Measurements from ENCODE around the gene KIF16B. TPM values are rescaled to one million over a fixed set of nuclear protein-coding genes. Genes with fewer than 3 reads are reported as not detected.

Gene KIF16B
- total RNA-seq, 1 experiment from 2014 or later, result 7.0 TPM

GRCh38 chr20:16514140-16514539 is 59.1 kb downstream of the KIF16B start:
- no peak overlapping the region for H2AFZ ChIP-seq (ENCODE audit: low read depth, low read length, poor library complexity, severe bottlenecking)
- no TSS peak for BruUV-seq (replicated peaks)
- intact Hi-C loops (cut with micrococcal nuclease), result no loop called here

More at GRCh38 chr20:16514140-16514539, 59.1 kb downstream of the KIF16B start:
- Histone ChIP-seq H3K36me3 (ENCODE audit: control insufficient read depth in 1 of 2, insufficient read depth in 2 of 2, low read length in 2 of 2) (no peaks in the 10 kb centered on the region), H3K9me3 (ENCODE audit: control insufficient read depth in 1 of 2, insufficient read depth in 1 of 2, low read depth in 1 of 2, low read length in 2 of 2) (no peaks in the 10 kb centered on the region), H3K4me1 (ENCODE audit: control insufficient read depth in 1 of 2, insufficient read depth in 2 of 2, low read length in 2 of 2) (peaks cover 0 to 4% of the 10 kb centered on the region in 2 experiments; a peak in 1 of 4 replicates), H3K4me2 (ENCODE audit: low read length) (no peak overlapping the region), H3K4me3 (replicated peaks in 1 of 2; ENCODE audit: low read depth in 1 of 2, low read length in 2 of 2) (no peak overlapping the region), H3K27ac (ENCODE audit: low read depth, low read length) (no peak overlapping the region), H3K9me2 (ENCODE audit: insufficient read depth) (no peaks in the 10 kb centered on the region), H4K20me1 (ENCODE audit: insufficient read depth) (no peaks in the 10 kb centered on the region), H3K27me3 (ENCODE audit: insufficient read depth, low read length) (no peaks in the 10 kb centered on the region), H3K9ac (ENCODE audit: low read length) (no peak overlapping the region), H3K79me2 (ENCODE audit: insufficient read depth, low read length) (no peaks in the 10 kb centered on the region)
- DNase-seq (ENCODE audit: low read depth, low spot score) (no peak), ATAC-seq (no peak)
- TF ChIP-seq CTCF (IDR thresholded peaks at IDR 0.05 in 2 of 3, conservative IDR thresholded peaks at IDR 0.05 in 1 of 3; ENCODE audit: borderline replicate concordance in 1 of 3, insufficient read depth in 1 of 3, low read depth in 2 of 3, low read length in 2 of 3), result no peak
- no peak for TF ChIP-seq POLR2AphosphoS5 (IDR thresholded peaks at IDR 0.05; ENCODE audit: low read depth, low read length)
- TF ChIP-seq ZFX (IDR thresholded peaks at IDR 0.05), result no peak
- TF ChIP-seq EZH2phosphoT487 (IDR thresholded peaks at IDR 0.05; ENCODE audit: borderline replicate concordance), result no peak
- no peak for TF ChIP-seq EGR1 (IDR thresholded peaks at IDR 0.05; ENCODE audit: low read depth)
- TF ChIP-seq SP1 (IDR thresholded peaks at IDR 0.05; ENCODE audit: low read depth), result no peak
- TF ChIP-seq ATF3 (IDR thresholded peaks at IDR 0.05), result no peak
- no peak for TF ChIP-seq SIN3A (IDR thresholded peaks at IDR 0.05; ENCODE audit: low read depth)
- RAD21 ChIA-PET (ENCODE audit: low non-redundant PET in 1 of 2, low total read pairs in 2 of 2, uncharacterized antibody in 2 of 2, unreplicated experiment in 2 of 2), result no interaction called here
- POLR2A ChIA-PET, result no interaction called here
- CTCF ChIA-PET, result no interaction called here
